KMS-11 (cell line): ENCODE data around the gene PAPPA2.

Experiments
- H2AFZ ChIP-seq: fragments of 200-600 bp; sonication (generic); 2 replicates; pipeline ENCODE4 v1.6.1; 2016; ENCODE audit warnings: antibody characterized with exemption, mixed run types, low read depth
- H3K27ac ChIP-seq: fragments of 200-600 bp; sonication (generic); 2 replicates; pipeline ENCODE4 v1.6.1; 2016; ENCODE audit warnings: mild to moderate bottlenecking, mixed run types
- H3K27me3 ChIP-seq: fragments of 200-600 bp; sonication (generic); 2 replicates; pipeline ENCODE4 v1.6.1; 2017; ENCODE audit warnings: mild to moderate bottlenecking, low read depth, mixed run types, moderate library complexity; ENCODE audit not compliant: insufficient read depth
- H3K36me3 ChIP-seq: fragments of 200-600 bp; sonication (generic); 2 replicates; pipeline ENCODE4 v1.6.1; 2017; ENCODE audit warnings: mild to moderate bottlenecking, mixed run types; ENCODE audit not compliant: insufficient read depth
- H3K4me1 ChIP-seq: fragments of 200-600 bp; sonication (generic); 2 replicates; pipeline ENCODE4 v1.6.1; 2016; ENCODE audit warnings: mild to moderate bottlenecking, low read depth, mixed run types; ENCODE audit not compliant: poor library complexity, severe bottlenecking
- H3K4me2 ChIP-seq: fragments of 200-600 bp; sonication (generic); 2 replicates; pipeline ENCODE4 v1.7.0; 2016; ENCODE audit warnings: mild to moderate bottlenecking, mixed run types
- H3K4me3 ChIP-seq: fragments of 200-600 bp; sonication (generic); IDR thresholded peaks from 2 replicates; pipeline ENCODE4 v1.6.1; 2017; ENCODE audit warnings: low read depth, low read length, mixed read lengths; ENCODE audit not compliant: insufficient read depth
- H3K79me2 ChIP-seq: fragments of 200-600 bp; sonication (generic); 2 replicates; pipeline ENCODE4 v1.6.1; 2016; ENCODE audit warnings: low read depth, mixed run types; ENCODE audit not compliant: insufficient read depth
- H3K9ac ChIP-seq: fragments of 200-600 bp; sonication (generic); 2 replicates; pipeline ENCODE4 v1.6.1; 2016; ENCODE audit warnings: mild to moderate bottlenecking, mixed run types
- H4K20me1 ChIP-seq: fragments of 200-600 bp; sonication (generic); 2 replicates; pipeline ENCODE4 v1.6.1; 2016; ENCODE audit warnings: mild to moderate bottlenecking, mixed run types; ENCODE audit not compliant: insufficient read depth
- CTCF ChIP-seq: fragments of 200-600 bp; sonication (generic); conservative IDR thresholded peaks from 2 replicates; pipeline ENCODE4 v1.6.1; 2017; ENCODE audit warnings: low read depth, mild to moderate bottlenecking, antibody characterized with exemption, low read length, moderate library complexity, mixed read lengths

PAPPA2 gene

GRCh38 chr1:176766779-176767178 is 303.8 kb downstream of the PAPPA2 start:
- Histone ChIP-seq H3K27ac (no peak overlapping the region), H3K27me3 (no peaks in the 10 kb centered on the region), H3K36me3 (no peaks in the 10 kb centered on the region), H3K4me3 (no peak overlapping the region), H2AFZ (no peak overlapping the region), H3K4me2 (no peak overlapping the region), H3K9ac (no peak overlapping the region), H3K4me1 (no peaks in the 10 kb centered on the region), H3K79me2 (no peaks in the 10 kb centered on the region), H4K20me1 (no peaks in the 10 kb centered on the region)
- TF ChIP-seq CTCF: no peak

DNA sequence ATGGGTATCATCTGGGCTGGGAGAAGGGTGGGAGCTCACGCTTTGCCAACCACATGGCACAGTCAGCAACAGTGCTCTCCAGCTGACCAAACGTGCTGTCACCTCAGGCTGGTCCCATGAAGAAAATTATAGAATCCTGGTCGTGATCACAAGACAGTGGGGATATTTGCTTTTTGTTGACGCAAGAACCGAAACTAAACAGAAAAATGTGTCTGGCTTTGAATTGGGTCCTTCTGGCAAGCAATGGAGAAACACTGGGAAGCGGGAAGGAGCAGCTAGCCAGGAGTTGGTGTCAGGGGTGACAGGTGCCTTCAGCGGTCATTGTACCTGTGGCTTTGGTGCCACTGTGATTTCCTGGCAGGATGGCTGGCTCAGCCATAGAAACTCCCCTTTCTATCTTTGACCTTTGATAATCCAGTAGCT is 304.8 kb downstream of the PAPPA2 start:
- Histone ChIP-seq H2AFZ (no peak overlapping the region), H4K20me1 (no peaks in the 10 kb centered on the region), H3K4me3 (no peak overlapping the region), H3K79me2 (no peaks in the 10 kb centered on the region), H3K27ac (no peak overlapping the region), H3K4me2 (no peak overlapping the region), H3K9ac (no peak overlapping the region), H3K27me3 (no peaks in the 10 kb centered on the region), H3K4me1 (no peaks in the 10 kb centered on the region), H3K36me3 (no peaks in the 10 kb centered on the region)
- no peak for TF ChIP-seq CTCF

DNA sequence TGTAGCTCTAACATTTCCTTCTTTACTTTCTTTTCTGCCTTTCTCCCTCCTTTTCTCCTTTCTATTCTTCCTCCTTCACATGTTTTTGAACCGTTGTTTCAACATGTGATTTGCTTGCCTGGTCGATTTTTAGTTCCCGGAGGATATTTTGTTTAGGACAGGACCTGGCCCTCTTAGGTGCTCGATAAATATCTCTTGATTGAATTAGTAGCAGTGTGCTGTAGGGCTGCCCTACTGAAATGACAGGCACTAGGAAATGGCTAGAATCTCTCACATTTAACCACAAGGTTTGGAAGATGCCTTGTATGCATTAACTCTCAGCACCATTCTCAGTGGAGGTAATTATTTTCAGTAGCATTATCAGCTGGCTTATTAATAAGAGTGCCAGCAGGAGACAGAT is 305.6 kb downstream of the PAPPA2 start:
- Histone ChIP-seq H3K9ac (no peak overlapping the region), H3K79me2 (no peaks in the 10 kb centered on the region), H3K36me3 (no peaks in the 10 kb centered on the region), H2AFZ (no peak overlapping the region), H3K27me3 (no peaks in the 10 kb centered on the region), H3K4me1 (no peaks in the 10 kb centered on the region), H3K4me3 (no peak overlapping the region), H3K4me2 (no peak overlapping the region), H4K20me1 (no peaks in the 10 kb centered on the region), H3K27ac (no peak overlapping the region)
- TF ChIP-seq CTCF: no peak

GRCh38 chr1:176770066-176770465 is 307.1 kb downstream of the PAPPA2 start:
- Histone ChIP-seq H3K9ac (no peak overlapping the region), H3K4me3 (no peak overlapping the region), H3K36me3 (no peaks in the 10 kb centered on the region), H3K4me1 (no peaks in the 10 kb centered on the region), H3K27me3 (no peaks in the 10 kb centered on the region), H4K20me1 (no peaks in the 10 kb centered on the region), H3K27ac (no peak overlapping the region), H3K4me2 (no peak overlapping the region), H3K79me2 (no peaks in the 10 kb centered on the region), H2AFZ (no peak overlapping the region)
- TF ChIP-seq CTCF: no peak

DNA sequence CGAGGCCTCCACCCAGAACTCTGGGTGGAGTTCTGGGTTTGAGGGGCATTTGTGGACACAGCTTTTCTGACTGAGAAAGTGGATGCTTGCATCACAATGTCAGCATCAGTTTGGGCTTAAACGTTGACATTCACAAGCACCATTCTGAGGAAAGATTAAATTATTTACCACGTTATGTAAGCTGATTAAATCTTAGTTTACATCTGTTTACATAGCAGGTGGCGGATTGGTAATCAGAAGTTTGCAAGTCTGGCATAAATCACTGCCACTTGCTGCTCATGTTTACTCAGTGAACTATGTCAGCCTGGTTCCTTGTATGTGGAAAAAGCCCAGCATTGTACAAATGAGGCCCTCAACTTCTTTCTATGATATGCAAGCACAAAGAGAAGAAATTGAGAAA is 310.1 kb downstream of the PAPPA2 start:
- H3K36me3 ChIP-seq: no peaks in the 10 kb centered on the region
- H3K4me1 ChIP-seq: no peaks in the 10 kb centered on the region
- no peak overlapping the region for H2AFZ ChIP-seq
- H3K27me3 ChIP-seq: no peaks in the 10 kb centered on the region
- no peak overlapping the region for H3K4me3 ChIP-seq
- H3K4me2 ChIP-seq: no peak overlapping the region
- no peaks in the 10 kb centered on the region for H4K20me1 ChIP-seq
- no peak for TF ChIP-seq CTCF
- H3K79me2 ChIP-seq: no peaks in the 10 kb centered on the region
- H3K27ac ChIP-seq: no peak overlapping the region
- no peak overlapping the region for H3K9ac ChIP-seq
